MV-4-11 (cell line): ENCODE results near the gene PRDM2.

Source experiments
- DNase-seq: peaks from one replicate; lab custom pipeline; 2025; lab: John Stamatoyannopoulos, UW

Gene PRDM2

DNA sequence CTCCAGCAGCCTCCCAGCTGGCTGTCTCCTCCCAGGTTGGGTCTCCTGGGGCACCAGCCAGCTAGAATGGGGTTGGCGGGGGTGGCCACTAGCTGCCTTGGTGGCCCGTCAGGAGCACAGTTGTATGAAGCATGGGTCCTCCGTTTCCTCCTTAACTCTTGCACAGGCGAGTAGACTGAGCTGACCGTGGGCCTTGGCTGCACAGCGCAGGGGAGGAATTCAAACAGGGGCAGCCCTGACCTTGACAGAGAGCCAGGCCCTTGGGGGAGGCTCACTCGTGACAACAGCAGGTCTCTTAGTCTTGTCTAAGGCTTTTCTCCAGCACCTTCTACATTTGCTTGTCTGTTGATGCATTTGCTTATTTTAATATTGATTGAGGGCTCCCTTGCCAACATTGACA lies 114.1 kb downstream of the PRDM2 start:
- DNase-seq: no peak

DNA sequence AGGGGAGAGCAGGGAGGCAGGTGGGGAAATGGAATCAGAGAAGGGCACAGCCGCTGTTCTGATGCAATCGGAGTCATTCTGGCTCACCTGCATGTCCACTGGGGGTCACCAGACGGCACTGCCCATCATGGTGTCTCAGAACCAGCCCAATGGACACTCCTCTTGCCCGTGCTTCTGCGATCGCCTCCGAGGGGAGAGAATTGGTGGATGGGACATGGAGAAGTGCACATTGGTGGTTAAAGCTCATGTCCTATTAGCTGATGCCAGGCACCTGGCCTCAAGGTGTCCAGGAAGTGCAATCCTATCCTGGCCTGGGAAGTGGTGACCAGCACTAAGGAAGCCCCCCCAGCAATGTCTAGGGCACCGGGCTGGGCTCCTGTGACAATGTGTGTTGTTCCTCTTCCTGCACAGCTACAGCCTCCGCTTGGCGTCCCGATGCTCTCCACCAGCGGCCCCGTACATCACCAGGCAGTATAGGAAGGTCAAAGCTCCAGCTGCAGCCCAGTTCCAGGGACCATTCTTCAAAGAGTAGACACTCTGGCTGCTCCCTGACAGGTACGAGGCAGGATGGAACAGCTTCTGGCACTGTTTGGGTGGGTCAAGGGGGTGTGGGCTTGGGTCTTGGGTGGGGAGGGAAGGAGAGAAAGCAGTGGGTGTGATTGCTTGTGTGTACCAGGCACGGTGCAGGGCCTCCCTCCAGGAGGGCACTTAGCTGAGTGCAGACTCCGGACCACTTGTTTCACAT lies 116.2 kb downstream of the PRDM2 start:
- no peak for DNase-seq

DNA sequence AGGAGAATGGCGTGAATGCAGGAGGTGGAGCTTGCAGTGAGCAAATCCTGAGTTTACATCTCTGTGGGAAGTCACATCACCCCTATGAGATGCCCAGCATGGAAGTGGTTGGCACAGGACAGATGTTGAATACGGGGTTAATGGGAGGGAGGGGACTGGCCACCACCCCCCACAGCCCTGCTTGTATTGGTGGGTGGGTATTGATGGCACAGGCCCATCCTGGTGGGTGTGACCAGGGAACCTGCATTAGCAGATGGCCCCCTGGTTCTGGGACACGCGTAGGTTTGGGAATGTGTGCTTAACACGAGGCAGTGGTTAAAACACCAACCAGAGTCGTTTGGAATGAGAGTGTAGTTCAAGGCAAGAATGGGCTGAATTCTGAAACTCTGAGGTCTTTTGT lies 117.9 kb downstream of the PRDM2 start:
- DNase-seq: no peak

DNA sequence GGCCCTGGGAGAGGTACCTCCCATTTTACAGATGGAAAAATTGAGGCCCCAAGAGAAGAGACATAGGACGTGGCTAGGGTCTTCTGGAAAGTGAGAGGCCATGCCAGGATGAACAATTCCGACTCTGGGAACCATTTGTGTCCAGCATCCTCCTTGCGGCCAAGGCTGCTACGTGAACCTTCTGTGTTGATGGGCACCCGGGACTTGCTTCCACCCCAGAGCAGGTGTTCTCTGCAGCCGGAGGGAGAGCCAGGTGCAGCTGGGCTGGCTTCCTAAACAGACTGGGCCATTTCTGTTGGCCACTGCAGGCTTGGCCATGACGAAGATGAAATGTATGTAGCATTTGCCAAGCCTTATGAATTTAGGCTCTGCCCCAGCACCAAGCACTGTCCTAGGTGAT lies 118.9 kb downstream of the PRDM2 start:
- DNase-seq: no peak

DNA sequence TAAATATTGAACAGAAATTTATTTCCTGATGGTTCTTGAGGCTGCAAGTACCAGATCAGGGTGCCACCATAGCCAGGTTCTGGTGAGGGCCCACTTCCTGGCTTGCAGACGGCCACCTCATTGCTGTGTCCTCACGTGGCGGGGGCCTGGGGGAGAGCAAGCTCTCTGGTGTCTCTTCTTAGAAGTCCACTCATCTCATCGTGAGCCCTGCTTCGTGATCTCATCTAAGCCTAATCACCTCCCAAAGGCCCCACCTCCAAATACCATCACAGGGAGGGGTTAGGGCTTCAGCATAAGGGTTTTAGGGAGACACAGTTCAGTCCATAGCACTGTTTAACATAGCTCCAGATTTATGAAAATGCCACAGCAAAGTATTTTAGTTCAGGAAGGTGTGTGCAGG lies 119.7 kb downstream of the PRDM2 start:
- DNase-seq: no peak

DNA sequence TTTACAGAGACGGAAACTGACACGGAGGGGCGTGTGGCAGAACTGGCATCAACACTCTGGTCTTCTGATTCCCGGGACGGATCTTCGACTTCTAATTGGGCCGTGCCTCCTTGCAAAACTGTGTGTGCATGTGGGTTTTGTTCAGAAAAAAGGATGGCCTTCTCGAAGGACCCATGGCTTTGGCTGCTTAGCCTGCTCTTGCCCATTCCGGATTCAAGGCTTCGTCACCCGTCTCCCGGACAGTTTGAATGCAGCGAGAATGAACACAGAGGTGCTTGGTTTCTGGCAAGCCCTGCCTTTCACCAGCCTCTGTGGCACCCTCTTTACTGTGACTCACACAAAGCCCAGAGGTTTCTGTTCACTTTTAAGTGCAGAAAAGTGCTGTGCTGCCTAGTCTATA lies 120.1 kb downstream of the PRDM2 start:
- DNase-seq: no peak

DNA sequence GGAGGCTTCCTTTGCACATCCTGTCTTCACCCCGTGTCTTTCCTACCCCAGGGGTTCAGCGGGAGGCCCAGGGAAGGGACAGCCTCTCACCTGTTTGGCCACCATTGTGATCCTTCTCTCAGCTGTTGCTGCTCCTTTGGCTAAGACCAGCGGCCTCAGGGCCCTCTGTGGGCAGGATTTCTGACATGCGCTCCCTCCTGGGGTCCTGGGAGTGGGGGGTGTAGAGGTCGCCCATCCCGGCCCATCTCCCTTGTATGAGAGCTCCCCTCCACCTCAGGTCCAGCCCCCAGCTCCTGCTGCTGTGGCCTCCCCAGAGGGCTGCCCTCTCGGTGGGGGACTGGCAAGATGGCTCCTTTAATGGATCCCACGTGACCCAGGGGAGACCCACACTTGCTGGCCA lies 120.5 kb downstream of the PRDM2 start:
- DNase-seq: no peak

DNA sequence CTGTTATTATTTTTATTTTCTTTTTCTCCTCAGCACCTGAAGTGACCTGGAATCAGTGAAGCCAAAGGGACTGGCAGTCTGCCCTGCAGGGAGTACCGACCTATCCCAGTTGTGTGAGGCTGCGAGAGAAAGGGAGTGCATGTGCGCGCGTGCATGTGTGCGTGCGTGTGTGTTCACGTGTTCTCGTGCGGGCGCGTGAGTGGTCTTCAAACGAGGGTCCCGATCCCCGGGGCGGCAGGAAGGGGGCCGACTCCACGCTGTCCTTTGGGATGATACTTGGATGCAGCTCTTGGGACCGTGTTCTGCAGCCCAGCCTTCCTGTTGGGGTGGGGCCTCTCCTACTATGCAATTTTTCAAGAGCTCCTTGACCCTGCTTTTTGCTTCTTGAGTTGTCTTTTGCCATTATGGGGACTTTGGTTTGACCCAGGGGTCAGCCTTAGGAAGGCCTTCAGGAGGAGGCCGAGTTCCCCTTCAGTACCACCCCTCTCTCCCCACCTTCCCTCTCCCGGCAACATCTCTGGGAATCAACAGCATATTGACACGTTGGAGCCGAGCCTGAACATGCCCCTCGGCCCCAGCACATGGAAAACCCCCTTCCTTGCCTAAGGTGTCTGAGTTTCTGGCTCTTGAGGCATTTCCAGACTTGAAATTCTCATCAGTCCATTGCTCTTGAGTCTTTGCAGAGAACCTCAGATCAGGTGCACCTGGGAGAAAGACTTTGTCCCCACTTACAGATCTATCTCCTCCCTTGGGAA lies 123.3 kb downstream of the PRDM2 start:
- no peak for DNase-seq

DNA sequence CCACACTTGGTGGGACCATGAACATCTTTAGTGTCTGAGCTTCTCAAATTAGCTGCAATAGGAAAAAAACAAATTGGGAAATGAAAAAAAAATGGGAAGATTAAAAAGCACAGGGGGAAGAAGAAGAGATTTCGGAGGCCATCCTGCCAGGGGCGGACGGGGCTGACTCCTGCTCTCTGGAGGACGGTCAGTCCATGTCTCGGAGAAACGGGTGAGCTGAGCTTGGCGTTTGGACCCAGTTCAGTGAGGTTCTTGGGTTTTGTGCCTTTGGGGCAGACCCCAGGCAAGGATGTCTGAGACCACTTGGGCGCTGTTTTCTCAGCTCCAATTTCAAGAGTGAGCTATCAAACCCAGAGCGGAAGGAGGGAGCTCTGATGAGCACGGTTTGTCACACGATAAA lies 123.9 kb downstream of the PRDM2 start:
- no peak for DNase-seq

DNA sequence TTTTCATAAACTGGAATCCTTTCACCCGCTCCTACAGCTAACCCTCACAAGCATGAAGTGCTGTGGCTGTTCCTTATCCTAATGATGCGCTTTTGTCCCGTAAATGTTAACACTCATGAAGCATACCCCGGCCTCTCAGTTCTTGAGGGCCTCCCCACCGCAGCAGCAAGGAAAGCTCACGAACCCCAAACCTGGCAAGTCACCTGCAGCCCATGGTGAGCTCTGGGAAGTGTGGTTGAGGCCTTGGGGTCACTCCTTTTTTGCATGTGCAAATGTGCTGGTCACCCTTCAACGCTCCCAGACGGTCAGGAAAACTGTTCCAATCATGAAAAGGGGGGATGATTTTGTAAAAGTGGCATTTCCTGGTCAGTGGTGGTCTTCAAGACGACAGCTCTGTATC lies 124.6 kb downstream of the PRDM2 start:
- DNase-seq: no peak

DNA sequence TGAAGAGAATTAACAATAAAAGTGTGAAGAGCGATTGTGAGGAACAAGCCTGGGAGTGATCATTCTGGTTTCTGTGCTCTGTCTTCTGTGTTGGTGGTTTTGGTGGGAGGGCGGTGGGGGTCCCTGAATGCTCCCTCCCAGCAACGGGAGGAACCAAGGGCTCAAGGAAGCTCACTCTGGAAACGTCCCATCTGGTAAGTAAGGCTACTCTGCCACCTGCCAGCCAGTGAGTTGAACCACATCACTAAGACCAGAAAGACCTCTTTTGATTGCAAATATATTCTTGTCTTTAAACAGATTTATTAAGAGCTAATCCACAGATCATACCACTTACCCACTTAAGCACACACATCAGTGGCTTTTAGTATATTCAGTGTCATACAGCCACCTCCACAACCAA lies 125.0 kb downstream of the PRDM2 start:
- DNase-seq: no peak

DNA sequence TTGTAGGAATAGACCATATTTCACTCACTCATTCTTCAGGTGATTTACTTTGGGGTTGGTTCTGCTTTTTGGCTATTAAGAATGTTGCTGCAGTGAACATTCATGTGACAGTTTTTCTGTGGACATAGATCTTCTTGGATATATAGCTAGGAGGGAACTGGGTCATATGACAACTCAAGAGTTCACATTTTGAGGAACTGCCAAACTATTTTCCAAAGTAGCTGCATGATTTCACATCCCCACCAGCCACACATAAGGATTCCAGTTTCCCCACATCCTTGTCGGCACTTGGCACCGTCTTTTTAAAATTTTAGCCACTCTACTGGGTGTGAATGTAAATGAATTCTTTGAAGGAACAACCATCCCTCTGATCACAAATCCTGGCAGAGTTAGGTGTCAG lies 126.0 kb downstream of the PRDM2 start:
- peak; percentile 33 for DNase-seq

DNA sequence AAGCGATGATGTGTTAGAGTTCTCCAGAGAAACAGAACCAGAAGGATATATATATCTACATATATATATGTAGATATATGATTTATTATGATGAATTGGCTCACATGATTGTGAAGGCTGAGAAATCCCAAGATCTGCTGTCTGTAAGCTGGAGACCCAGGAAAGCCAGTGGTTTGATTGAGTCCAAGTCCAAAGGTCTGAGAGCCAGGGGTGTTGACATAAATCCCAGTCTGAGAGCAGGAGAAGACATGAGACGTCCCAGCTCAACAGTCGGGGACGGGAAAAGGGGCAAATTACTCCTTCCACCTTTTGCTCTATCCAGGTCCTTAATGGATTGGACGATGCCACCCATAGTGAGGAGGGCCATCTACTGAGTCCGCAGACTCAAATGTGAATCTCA lies 126.6 kb downstream of the PRDM2 start:
- no peak for DNase-seq

DNA sequence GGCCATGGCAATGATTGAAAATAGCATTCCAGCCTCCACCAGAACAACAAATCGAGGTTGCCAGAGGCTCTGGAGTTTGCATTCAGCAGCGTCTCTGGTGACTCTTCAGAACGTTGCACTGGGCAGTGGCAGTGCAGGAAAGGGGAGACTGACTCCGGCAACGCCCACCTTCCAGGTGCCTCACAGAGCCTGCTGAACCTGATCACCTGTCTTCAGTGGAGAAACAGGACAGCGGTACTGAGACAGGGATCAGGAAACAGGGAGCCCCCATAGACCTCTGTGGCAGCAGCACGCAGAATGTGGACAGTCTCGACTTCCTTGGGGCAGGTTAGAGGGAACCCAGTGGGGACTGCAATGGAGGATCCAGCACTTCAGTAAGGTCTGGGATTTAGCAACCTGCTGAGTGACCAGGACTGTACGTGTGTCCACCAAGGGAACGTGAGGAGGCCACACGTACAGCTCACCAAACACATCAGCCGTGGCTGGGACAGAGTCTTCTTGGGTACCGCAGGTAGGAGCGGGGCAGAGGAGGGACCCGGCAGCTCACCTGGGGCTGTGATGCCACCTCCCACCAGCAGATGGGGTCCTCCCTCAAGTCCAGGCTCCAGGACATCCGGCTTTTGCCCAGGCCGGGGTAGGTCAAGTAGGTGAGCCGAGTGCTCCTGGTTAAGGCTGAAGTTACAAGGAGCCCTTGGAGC lies 128.6 kb downstream of the PRDM2 start:
- no peak for DNase-seq

DNA sequence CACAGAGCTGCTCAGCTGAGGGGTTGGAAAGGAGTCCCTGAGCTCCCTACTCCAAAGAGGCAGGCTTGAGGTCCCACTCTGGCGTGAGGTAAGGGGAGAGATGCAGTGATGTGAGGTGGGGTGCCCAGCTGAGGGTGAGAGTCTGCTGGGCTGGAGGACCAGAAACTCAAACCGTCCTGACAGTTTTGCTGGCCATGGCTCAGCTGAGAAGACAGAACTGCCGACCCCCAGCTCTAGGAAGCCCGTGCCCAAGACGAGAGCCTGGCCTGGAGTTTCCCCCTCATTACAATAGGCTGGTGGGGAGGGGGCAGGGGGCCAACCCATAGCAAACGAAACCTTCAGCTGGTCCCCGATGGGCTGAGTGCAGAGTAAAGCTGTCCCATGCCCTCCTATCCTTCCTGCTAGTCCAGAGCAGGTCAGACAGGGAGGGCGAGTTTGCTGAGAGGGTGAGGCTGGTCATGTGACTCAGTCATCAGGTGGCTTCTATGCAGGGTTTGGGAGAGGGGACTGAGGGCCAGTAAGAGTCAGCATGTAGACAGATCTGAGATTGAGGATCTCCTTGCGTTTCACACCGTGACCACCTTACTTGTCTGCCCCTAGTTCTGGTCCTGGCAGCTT lies 129.3 kb downstream of the PRDM2 start:
- no peak for DNase-seq

DNA sequence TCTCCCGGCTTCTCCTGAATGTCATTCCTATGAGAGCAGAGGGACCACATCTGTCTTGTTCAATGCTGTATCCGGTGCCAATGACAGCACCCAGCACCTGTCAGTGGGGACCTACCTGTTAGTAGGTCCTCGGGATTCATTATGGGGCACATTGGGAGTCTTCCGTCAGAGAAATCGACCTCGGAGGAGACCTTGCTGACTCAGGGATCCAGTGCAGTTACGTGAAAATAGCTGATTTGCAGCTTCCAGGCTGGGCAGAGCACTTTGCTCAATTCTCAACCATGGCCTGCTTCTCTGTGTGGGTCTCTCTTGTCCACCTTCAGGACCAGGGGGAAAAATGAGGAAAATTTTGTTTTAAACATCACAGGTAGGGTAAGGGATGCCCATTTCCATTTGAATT lies 130.2 kb downstream of the PRDM2 start:
- no peak for DNase-seq

DNA sequence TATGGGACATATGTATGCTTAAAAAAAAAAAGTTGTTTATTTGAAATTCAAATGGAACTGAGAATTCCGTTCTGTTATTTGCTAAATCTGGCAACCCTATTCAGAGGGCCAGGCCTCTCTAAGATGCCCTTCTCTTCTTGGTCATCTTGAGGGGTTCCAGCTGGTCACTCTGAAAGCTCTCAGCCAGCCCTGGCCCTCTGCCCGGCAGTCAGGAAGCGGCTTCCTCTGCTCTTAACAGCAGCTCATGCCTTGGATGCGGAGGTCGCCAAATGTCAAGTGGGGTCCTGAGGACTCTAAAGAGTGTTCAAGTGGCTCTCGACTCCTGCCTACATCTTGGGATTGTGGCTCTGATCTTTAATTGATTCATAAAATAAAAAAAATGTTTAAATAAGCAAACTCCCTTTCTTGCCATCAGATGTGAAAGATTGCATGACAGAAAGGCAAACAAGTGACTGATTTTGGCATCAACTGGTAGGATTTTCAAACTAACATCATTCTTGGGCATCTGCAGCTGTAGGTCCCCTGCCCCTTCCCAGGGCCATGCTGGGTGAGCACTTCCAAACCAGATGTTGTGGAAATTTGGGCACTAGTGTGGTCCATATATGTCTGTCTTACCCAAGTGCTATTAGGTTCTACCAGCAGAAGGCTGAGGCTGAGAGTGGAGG lies 130.8 kb downstream of the PRDM2 start:
- no peak for DNase-seq

DNA sequence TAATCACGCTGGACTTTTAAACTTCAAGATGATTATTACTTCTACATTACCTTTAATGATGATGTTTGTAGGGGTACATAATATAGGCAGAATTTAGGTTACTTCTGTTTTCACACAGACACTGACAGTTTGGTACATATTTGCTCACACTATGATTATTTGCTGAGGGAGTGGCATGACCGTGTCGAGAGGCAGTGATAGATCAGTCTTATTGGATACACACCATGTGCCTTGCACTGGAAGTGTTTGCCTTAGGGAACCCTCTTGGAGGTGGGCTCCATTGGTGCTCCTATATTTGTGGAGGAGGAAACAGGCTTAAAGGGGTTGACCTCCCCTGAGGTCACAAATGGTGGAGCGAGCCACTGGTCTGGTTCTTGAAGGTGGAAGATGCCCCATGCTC lies 132.1 kb downstream of the PRDM2 start:
- no peak for DNase-seq

DNA sequence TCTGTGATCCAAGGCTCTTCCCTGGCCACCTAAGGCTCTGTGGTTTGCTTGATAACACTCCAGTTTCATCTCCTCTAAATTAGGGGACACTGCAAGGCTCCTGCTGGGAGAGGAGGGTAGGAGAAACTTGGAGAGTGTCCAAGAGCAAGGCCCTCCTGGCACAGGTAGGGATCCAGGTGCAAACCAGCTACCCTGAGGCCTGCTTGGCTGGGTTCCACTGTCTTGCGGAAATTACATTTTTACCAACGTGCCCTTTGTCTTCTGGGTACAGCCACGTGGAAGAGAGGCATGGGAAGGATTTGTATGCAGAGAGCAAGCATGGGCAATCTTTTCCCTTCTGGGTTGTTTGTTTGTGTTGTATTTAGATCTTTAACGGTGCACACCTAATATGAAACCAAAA lies 132.5 kb downstream of the PRDM2 start:
- DNase-seq: no peak

DNA sequence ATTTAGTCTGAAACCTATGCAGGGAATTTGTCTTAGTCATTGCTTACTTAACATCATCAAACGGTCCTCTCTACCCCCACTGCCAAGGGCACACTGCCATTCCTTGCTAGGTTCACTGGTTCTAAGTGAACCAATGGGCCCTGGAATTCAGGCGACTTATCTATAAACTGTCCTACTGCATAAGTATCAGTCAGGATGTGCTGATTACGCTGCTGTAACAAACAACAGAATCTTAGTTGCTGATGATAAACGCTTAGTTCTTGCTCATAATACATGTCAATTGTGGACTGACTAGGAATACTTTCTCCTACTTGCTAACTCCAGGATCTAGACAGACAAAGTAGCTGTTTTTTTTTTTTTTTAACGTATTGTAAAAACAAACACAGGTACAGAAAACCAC lies 136.1 kb downstream of the PRDM2 start:
- DNase-seq: no peak

DNA sequence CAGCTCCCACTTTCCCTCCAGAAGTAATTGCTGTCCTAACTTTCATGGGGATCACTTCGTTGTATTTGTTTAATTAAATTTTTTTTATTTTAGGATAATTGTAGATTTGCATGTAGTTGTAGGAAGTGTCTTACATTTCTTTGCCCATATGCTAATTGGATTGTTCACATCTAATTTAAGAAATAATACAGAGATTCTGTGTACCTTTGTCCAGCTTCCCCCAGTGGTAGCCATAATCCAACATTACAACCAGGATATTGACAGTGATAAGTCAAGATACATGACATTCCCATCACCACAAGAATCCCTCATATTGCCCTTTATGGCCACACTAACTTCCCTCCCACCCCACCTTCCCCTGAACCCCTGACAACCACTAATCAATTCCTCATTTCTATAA lies 136.6 kb downstream of the PRDM2 start:
- DNase-seq: no peak

DNA sequence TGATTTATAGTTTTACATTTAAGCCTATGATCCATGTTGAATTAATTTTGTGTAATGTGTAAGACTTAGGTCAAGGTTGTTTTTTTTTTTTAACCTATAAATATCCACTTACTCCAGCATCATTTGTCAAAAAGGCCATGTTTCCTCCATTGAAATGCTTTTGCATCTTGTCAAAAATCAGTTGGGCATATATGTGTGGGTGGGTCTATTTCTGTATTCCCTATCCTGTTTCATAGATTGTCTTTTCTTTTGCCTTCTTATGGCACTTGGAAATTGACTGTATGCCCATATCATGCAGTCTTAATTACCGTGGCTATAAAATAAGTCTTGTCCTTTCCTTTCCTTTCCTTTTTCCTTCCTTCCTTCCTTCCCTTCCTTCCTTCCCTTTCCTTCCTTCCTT lies 138.2 kb downstream of the PRDM2 start:
- no peak for DNase-seq
